PC-3 (cell line): Measurements from ENCODE around the gene VGLL3. TPM values are rescaled to one million over a fixed set of nuclear protein-coding genes. Genes with fewer than 3 reads are reported as not detected.
A peak's percentile ranks its signal among the peaks of the same experiment; 100 is the strongest.

Experiments used
- ATAC-seq: fragments of 200-7000 bp; cut with Tn5 transposase; 2 replicates; pipeline ENCODE4 v1.9.1; 2020; ENCODE audit warnings: mild to moderate bottlenecking, moderate library complexity
- BruUV-seq: library from RNA; stranded (reverse); fragments of 400-500 nt; replicated peaks from 2 replicates; lab custom pipeline; 2021; lab: Mats Ljungman, UMichigan
- CTCF ChIA-PET: fragments of 300-600 bp; sonication (Branson Sonifier 250); formaldehyde crosslinking; loops from one replicate; lab custom pipeline; 2022; ENCODE audit warnings: antibody characterized with exemption; lab: Charles Lee
- POLR2A ChIA-PET: fragments of 300-600 bp; sonication (Branson Sonifier 250); formaldehyde crosslinking; loops from one replicate; lab custom pipeline; 2022; ENCODE audit warnings: antibody characterized with exemption; ENCODE audit not compliant: unreplicated experiment; lab: Charles Lee
- DNase-seq: peaks from one replicate; pipeline ENCODE4 v3.0.0-alpha.2; 2015
- H2AFZ ChIP-seq: fragments of 300-600 bp; sonication (generic); 2 replicates; pipeline ENCODE4 v1.6.0; 2016; ENCODE audit warnings: antibody characterized with exemption, low read length
- H3F3A ChIP-seq: fragments of 300-600 bp; sonication (generic); one replicate; pipeline ENCODE4 v1.6.0; 2017; ENCODE audit warnings: antibody characterized with exemption, low read length, control low read depth, mild to moderate bottlenecking; ENCODE audit not compliant: unreplicated experiment
- H3K27ac ChIP-seq: fragments of 300-600 bp; sonication (generic); 2 replicates; pipeline ENCODE4 v1.5.1; 2016; ENCODE audit warnings: mild to moderate bottlenecking, low read length
- H3K27me3 ChIP-seq: fragments of 300-600 bp; sonication (generic); 2 replicates; pipeline ENCODE4 v1.6.1; 2016; ENCODE audit warnings: low read length, mixed read lengths
- H3K36me3 ChIP-seq: fragments of 300-600 bp; sonication (generic); 2 replicates; pipeline ENCODE4 v1.6.1; 2016; ENCODE audit warnings: low read depth, mixed run types, low read length, mixed read lengths
- H3K4me1 ChIP-seq: fragments of 300-600 bp; sonication (generic); 2 replicates; pipeline ENCODE4 v1.5.1; 2016; ENCODE audit warnings: low read length; ENCODE audit not compliant: insufficient read depth
- H3K4me2 ChIP-seq: fragments of 300-600 bp; sonication (generic); 2 replicates; pipeline ENCODE4 v1.6.0; 2016; ENCODE audit warnings: low read length
- H3K4me3 ChIP-seq: fragments of 300-600 bp; sonication (generic); 2 replicates; pipeline ENCODE4 v1.5.1; 2016; ENCODE audit warnings: mild to moderate bottlenecking, low read length, mixed read lengths
- H3K79me2 ChIP-seq: fragments of 300-600 bp; sonication (generic); 2 replicates; pipeline ENCODE4 v1.6.1; 2017; ENCODE audit warnings: low read length, mixed read lengths
- H3K9ac ChIP-seq: fragments of 300-600 bp; sonication (generic); 2 replicates; pipeline ENCODE4 v1.6.0; 2016; ENCODE audit warnings: mild to moderate bottlenecking, low read length
- H3K9me2 ChIP-seq: fragments of 300-600 bp; sonication (generic); replicated peaks from 2 replicates; pipeline ENCODE4 v1.6.1; 2016; ENCODE audit warnings: mixed run types, low read length, mixed read lengths
- H3K9me3 ChIP-seq: fragments of 300-600 bp; sonication (generic); 2 replicates; pipeline ENCODE4 v1.6.1; 2016; ENCODE audit warnings: low read length, mixed read lengths
- H4K20me1 ChIP-seq: fragments of 300-600 bp; sonication (generic); 2 replicates; pipeline ENCODE4 v1.6.1; 2016; ENCODE audit warnings: low read length, mixed read lengths
- CTCF ChIP-seq: fragments of 300-600 bp; sonication (generic); conservative IDR thresholded peaks from 2 replicates; pipeline ENCODE4 v1.5.1; 2017; ENCODE audit warnings: antibody characterized with exemption, low read depth, mild to moderate bottlenecking, low read length
- EZH2 ChIP-seq: fragments of 300-600 bp; sonication (generic); IDR thresholded peaks from one replicate; pipeline ENCODE4 v1.6.1; 2017; ENCODE audit warnings: antibody characterized with exemption, mild to moderate bottlenecking, low read length; ENCODE audit not compliant: unreplicated experiment
- EZH2phosphoT487 ChIP-seq: fragments of 300-600 bp; sonication (generic); IDR thresholded peaks from 2 replicates; pipeline ENCODE4 v1.6.1; 2018; ENCODE audit warnings: mild to moderate bottlenecking, antibody characterized with exemption, low read length, borderline replicate concordance
- intact Hi-C: fragments of 100-400 bp; cut with micrococcal nuclease; formaldehyde crosslinking; loops from 2 replicates; pipeline ENCODE4 v1.9.0; 2023
- total RNA-seq: library from RNA; depleted of rRNA; stranded (reverse); fragments of >200 nt; gene quantifications from 2 replicates; pipeline ENCODE4 v1.2.3, GENCODE V29; 2014

VGLL3 gene
- total RNA-seq, 1 experiment from 2014 or later: 1.3 TPM

- intact Hi-C loops: no loop called here
- Histone ChIP-seq H3K36me3 (no peaks in the 10 kb centered on the region), H3K9me3 (no peaks in the 10 kb centered on the region), H3K4me3 (no peak overlapping the region), H3K27me3 (no peaks in the 10 kb centered on the region), H3K4me1 (no peaks in the 10 kb centered on the region), H3K27ac (no peak overlapping the region), H4K20me1 (no peaks in the 10 kb centered on the region), H3K9ac (no peak overlapping the region), H3K79me2 (no peaks in the 10 kb centered on the region), H3K9me2 (no peaks in the 10 kb centered on the region), H3F3A (no peaks in the 10 kb centered on the region), H3K4me2 (no peak overlapping the region), H2AFZ (no peak overlapping the region)
- no TSS peak for BruUV-seq
- TF ChIP-seq EZH2phosphoT487 (no peak), EZH2 (no peak), CTCF (no peak)
- DNase-seq (no peak), ATAC-seq (no peak)
- POLR2A ChIA-PET: no interaction called here
- CTCF ChIA-PET: no interaction called here
Measured at GRCh38 chr3:86934851-86935250, 56.1 kb downstream of the VGLL3 start.

GRCh38 chr3:86930831-86931230, 60.1 kb downstream of the VGLL3 start:
- no peak overlapping the region for H3K4me3 ChIP-seq
- H4K20me1 ChIP-seq: no peaks in the 10 kb centered on the region
- no peaks in the 10 kb centered on the region for H3K79me2 ChIP-seq
- H3F3A ChIP-seq: no peaks in the 10 kb centered on the region
- H3K27me3 ChIP-seq: no peaks in the 10 kb centered on the region
- H3K36me3 ChIP-seq: no peaks in the 10 kb centered on the region
- H3K9ac ChIP-seq: no peak overlapping the region
- H3K4me1 ChIP-seq: no peaks in the 10 kb centered on the region
- H3K9me2 ChIP-seq: no peaks in the 10 kb centered on the region
- ChIA-PET CTCF (no interaction called here), POLR2A (no interaction called here)
- peak; percentile 39 for DNase-seq
- TF ChIP-seq CTCF: no peak
- TF ChIP-seq EZH2: no peak
- TF ChIP-seq EZH2phosphoT487: no peak
- H2AFZ ChIP-seq: no peak overlapping the region
- peak; percentile 23; the same call in 1 of the 2 replicates for ATAC-seq
- H3K9me3 ChIP-seq: no peaks in the 10 kb centered on the region
- intact Hi-C loops: no loop called here
- H3K4me2 ChIP-seq: no peak overlapping the region
- no peak overlapping the region for H3K27ac ChIP-seq
- no TSS peak for BruUV-seq

- Histone ChIP-seq H3K36me3 (no peaks in the 10 kb centered on the region), H3K4me3 (no peak overlapping the region), H3F3A (no peaks in the 10 kb centered on the region), H3K27ac (no peak overlapping the region), H3K27me3 (no peaks in the 10 kb centered on the region), H2AFZ (no peak overlapping the region), H3K4me2 (no peak overlapping the region), H3K79me2 (no peaks in the 10 kb centered on the region), H4K20me1 (no peaks in the 10 kb centered on the region), H3K9me3 (no peaks in the 10 kb centered on the region), H3K9ac (no peak overlapping the region), H3K4me1 (no peaks in the 10 kb centered on the region), H3K9me2 (no peaks in the 10 kb centered on the region)
- no peak for ATAC-seq
- BruUV-seq: no TSS peak
- intact Hi-C loops: no loop called here
- ChIA-PET CTCF (no interaction called here), POLR2A (no interaction called here)
- DNase-seq: no peak
- TF ChIP-seq EZH2 (no peak), CTCF (no peak), EZH2phosphoT487 (no peak)
Measured at GRCh38 chr3:86930181-86930580, 60.8 kb downstream of the VGLL3 start.
